ENCODE data around the gene KCNH8.

The KCNH8 gene

DNA sequence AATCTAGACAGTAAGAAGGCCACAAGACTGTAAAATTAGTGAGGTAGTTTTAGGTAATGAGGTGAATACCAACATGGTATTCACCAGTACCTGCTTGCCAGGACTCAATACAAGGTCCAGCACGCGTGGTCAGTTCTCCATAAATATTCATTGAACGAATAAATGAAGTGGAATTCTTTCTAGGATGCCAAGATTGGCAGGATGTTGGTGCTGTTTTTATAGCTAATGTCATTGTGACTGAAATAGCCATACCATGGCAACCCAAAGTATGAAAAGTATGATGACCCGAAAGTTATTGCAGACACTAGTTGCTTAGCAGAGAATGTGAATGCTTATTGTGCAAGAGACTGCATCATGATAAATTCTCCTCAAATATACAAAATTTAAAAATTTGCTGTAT lies 307.2 kb downstream of the KCNH8 start:
- Histone ChIP-seq H3K4me1 (ENCODE audit: control insufficient read depth, insufficient read depth, low read length) (no peaks in the 10 kb centered on the region), H3K4me3 (ENCODE audit: insufficient read depth, low read depth, low read length) (no peak overlapping the region), H3K27me3 (ENCODE audit: control insufficient read depth, insufficient read depth, low read length, poor library complexity, severe bottlenecking) (no peaks in the 10 kb centered on the region), H3K27ac (ENCODE audit: insufficient read depth, low read depth, low read length, poor library complexity, severe bottlenecking) (no peak overlapping the region), H3K36me3 (ENCODE audit: control insufficient read depth, insufficient read depth, low read length) (no peaks in the 10 kb centered on the region), H3K9me3 (ENCODE audit: control insufficient read depth, low read length) (no peaks in the 10 kb centered on the region)
- 92 to 100% methylated on average over 4 of the region's 4 CpGs for WGBS, 2 experiments

DNA sequence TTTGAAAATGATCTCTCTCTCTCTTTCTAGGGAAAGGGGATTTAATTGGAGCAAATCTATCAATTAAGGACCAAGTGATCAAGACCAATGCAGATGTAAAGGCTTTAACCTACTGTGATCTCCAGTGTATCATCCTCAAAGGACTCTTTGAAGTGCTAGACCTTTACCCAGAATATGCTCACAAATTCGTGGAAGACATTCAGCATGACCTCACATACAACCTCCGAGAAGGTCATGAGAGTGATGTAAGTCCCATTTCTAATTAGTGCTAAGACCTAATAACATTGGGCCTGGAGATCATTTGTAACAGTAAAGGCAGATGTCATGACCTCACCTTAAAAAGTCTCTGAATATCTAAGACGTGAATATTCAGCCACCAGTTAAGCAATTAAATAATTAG lies 308.4 kb downstream of the KCNH8 start:
- Histone ChIP-seq H3K27ac (ENCODE audit: insufficient read depth, low read depth, low read length, poor library complexity, severe bottlenecking) (no peak overlapping the region), H3K27me3 (ENCODE audit: control insufficient read depth, insufficient read depth, low read length, poor library complexity, severe bottlenecking) (no peaks in the 10 kb centered on the region), H3K4me3 (ENCODE audit: insufficient read depth, low read depth, low read length) (no peak overlapping the region), H3K9me3 (ENCODE audit: control insufficient read depth, low read length) (no peaks in the 10 kb centered on the region), H3K36me3 (ENCODE audit: control insufficient read depth, insufficient read depth, low read length) (no peaks in the 10 kb centered on the region), H3K4me1 (ENCODE audit: control insufficient read depth, insufficient read depth, low read length) (no peaks in the 10 kb centered on the region)
- WGBS, 2 experiments, result 84 to 88% methylated on average over 3 of the region's 3 CpGs

DNA sequence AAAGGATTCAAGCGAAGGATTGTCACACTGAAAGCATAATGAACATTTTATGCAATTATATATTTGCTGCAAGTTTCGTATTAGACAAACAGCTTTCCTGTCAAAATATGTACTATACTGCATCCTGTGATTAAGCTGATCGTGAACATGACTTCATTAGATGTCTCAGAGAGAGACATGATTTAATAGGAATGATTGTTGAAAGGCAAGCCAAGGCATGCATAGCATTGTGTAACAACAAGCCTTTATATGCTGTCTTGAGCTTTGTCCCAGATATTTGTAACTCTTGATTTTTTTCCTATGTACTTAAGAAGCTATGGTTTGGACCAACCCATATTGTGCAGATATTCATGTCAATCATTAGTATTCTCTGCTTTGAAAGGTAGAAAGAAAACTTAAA lies 309.1 kb downstream of the KCNH8 start:
- no peaks in the 10 kb centered on the region for H3K9me3 ChIP-seq (ENCODE audit: control insufficient read depth, low read length)
- no peak overlapping the region for H3K4me3 ChIP-seq (ENCODE audit: insufficient read depth, low read depth, low read length)
- no peaks in the 10 kb centered on the region for H3K27me3 ChIP-seq (ENCODE audit: control insufficient read depth, insufficient read depth, low read length, poor library complexity, severe bottlenecking)
- no peak overlapping the region for H3K27ac ChIP-seq (ENCODE audit: insufficient read depth, low read depth, low read length, poor library complexity, severe bottlenecking)
- no peaks in the 10 kb centered on the region for H3K36me3 ChIP-seq (ENCODE audit: control insufficient read depth, insufficient read depth, low read length)
- no peaks in the 10 kb centered on the region for H3K4me1 ChIP-seq (ENCODE audit: control insufficient read depth, insufficient read depth, low read length)
- 89 to 100% methylated on average over 2 to 3 of the region's 3 CpGs for WGBS, 2 experiments

DNA sequence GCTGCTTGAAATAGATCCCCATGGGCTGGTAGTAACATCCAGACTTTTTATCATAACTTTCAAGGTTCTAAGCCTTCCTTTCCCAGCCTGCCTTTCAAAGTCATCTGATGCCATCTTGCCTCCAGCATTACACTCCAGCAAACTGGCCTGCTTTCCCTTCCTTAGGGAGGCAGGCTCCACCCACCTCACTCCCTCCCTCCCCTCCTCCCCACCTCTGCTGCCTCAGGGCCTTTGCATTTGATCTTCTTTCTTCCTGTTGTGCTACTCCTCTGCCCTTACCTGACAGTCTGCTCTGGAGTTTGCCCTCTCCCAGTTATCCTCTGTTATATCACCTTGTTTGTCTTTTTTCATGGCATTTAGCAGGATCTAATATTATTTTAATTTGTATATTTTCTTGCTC lies 319.5 kb downstream of the KCNH8 start:
- Histone ChIP-seq H3K27ac (ENCODE audit: insufficient read depth, low read depth, low read length, poor library complexity, severe bottlenecking) (no peak overlapping the region), H3K9me3 (ENCODE audit: control insufficient read depth, low read length) (no peaks in the 10 kb centered on the region), H3K27me3 (ENCODE audit: control insufficient read depth, insufficient read depth, low read length, poor library complexity, severe bottlenecking) (no peaks in the 10 kb centered on the region), H3K36me3 (ENCODE audit: control insufficient read depth, insufficient read depth, low read length) (no peaks in the 10 kb centered on the region), H3K4me3 (ENCODE audit: insufficient read depth, low read depth, low read length) (no peak overlapping the region), H3K4me1 (ENCODE audit: control insufficient read depth, insufficient read depth, low read length) (no peaks in the 10 kb centered on the region)

DNA sequence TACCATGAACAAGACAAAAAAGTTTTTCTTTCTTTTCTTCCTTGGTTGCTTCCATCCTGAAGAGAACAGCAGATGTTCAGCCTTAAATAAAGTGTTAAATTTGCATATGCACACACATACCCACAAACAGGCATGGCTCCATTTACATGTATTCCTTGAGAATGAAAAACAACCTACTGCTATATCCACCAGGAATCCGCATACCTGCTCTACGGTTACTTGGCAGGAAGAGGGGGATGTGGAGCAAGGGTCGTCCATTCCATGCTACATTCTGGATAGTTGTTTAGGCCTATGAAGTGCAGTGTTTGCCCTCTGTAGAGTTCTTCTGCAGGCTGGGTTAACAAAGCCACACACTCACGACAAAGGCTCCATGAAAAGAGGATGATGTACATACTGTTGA lies 322.8 kb downstream of the KCNH8 start:
- Histone ChIP-seq H3K4me3 (ENCODE audit: insufficient read depth, low read depth, low read length) (no peak overlapping the region), H3K36me3 (ENCODE audit: control insufficient read depth, insufficient read depth, low read length) (no peaks in the 10 kb centered on the region), H3K9me3 (ENCODE audit: control insufficient read depth, low read length) (no peaks in the 10 kb centered on the region), H3K4me1 (ENCODE audit: control insufficient read depth, insufficient read depth, low read length) (peaks cover 19% of the 10 kb centered on the region), H3K27me3 (ENCODE audit: control insufficient read depth, insufficient read depth, low read length, poor library complexity, severe bottlenecking) (no peaks in the 10 kb centered on the region), H3K27ac (ENCODE audit: insufficient read depth, low read depth, low read length, poor library complexity, severe bottlenecking) (no peak overlapping the region)
- 79 to 95% methylated on average over 4 of the region's 4 CpGs for WGBS, 2 experiments

DNA sequence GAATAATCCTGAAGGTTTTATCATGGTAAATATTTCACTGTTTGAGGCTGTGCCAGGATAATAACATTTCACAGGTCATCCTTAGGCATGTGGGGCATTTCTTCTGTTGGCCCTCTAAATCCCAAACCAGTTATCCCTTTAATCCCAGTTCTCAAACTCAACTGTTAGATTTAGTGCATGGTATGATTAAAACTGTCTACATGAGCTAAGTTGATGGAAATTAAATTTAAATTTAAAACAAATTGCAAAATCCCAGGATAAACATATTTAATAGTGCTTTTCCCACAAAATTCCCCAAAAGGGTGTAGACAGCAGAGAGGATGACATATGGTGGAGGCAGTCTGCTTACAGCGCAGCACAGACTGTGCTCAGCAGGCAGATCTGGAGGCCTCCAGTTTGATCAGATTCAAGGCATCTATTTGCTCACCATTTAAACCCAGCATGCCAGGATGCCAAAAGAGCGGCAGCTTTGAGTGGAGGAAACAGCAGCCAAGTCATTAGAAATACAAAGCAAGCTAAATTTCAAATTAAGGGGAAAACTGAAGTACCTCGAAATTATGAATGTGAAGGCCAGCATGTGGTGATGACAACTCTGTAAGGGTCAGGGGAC lies 325.8 kb downstream of the KCNH8 start:
- H3K36me3 ChIP-seq (ENCODE audit: control insufficient read depth, insufficient read depth, low read length), result no peaks in the 10 kb centered on the region
- no peak overlapping the region for H3K27ac ChIP-seq (ENCODE audit: insufficient read depth, low read depth, low read length, poor library complexity, severe bottlenecking)
- WGBS, 2 experiments, result 35 to 39% methylated on average over 3 of the region's 3 CpGs
- H3K4me3 ChIP-seq (ENCODE audit: insufficient read depth, low read depth, low read length), result no peak overlapping the region
- H3K4me1 ChIP-seq (ENCODE audit: control insufficient read depth, insufficient read depth, low read length), result peaks cover 29% of the 10 kb centered on the region
- H3K27me3 ChIP-seq (ENCODE audit: control insufficient read depth, insufficient read depth, low read length, poor library complexity, severe bottlenecking), result no peaks in the 10 kb centered on the region
- H3K9me3 ChIP-seq (ENCODE audit: control insufficient read depth, low read length), result no peaks in the 10 kb centered on the region

DNA sequence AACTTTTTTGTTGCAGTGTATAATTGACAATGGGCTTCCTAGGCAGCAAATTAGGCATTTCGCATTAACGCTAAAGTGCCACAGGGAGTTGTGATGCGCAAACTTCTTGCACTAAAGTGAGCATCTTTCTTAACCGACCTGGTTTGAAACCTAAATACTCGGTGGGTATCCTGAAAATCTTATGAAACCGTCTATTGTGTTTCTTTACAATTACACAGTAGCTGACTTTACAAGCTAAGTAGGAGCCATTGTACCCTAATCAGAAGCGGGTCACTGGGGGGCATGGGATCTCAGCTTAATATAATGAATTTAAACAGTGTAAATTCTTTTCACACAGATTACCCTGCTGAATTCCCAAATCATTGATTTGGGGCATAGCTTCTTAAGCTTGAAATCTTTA lies 328.0 kb downstream of the KCNH8 start:
- Histone ChIP-seq H3K4me3 (ENCODE audit: insufficient read depth, low read depth, low read length) (no peak overlapping the region), H3K4me1 (ENCODE audit: control insufficient read depth, insufficient read depth, low read length) (peaks cover 29% of the 10 kb centered on the region), H3K36me3 (ENCODE audit: control insufficient read depth, insufficient read depth, low read length) (no peaks in the 10 kb centered on the region), H3K27ac (ENCODE audit: insufficient read depth, low read depth, low read length, poor library complexity, severe bottlenecking) (peak overlapping the region; percentile 81), H3K27me3 (ENCODE audit: control insufficient read depth, insufficient read depth, low read length, poor library complexity, severe bottlenecking) (no peaks in the 10 kb centered on the region), H3K9me3 (ENCODE audit: control insufficient read depth, low read length) (no peaks in the 10 kb centered on the region)
- WGBS, 2 experiments, result 30 to 35% methylated on average over 6 to 7 of the region's 7 CpGs

DNA sequence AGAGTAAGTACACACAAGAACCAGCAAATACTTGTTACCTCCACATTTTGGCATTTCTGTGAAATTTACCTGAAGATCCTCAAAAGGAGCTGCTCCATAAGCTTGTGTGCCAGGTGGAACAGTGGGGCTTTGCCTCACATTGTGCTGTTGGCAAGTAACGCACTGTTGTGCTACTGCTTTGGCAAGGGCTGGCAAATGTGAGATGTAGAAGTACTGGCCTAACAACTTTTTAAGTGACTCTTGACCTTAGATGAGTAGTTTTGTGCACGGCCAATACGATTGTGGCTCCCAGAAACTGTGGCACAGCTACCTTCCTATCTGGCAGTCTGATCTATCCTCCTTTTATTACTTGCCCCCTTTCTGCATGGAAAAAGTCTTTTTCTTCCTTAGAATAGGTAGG lies 337.0 kb downstream of the KCNH8 start:
- WGBS, 2 experiments, result 97 to 100% methylated on average over 3 of the region's 3 CpGs
- Histone ChIP-seq H3K27ac (ENCODE audit: insufficient read depth, low read depth, low read length, poor library complexity, severe bottlenecking) (no peak overlapping the region), H3K9me3 (ENCODE audit: control insufficient read depth, low read length) (no peaks in the 10 kb centered on the region), H3K4me3 (ENCODE audit: insufficient read depth, low read depth, low read length) (no peak overlapping the region), H3K36me3 (ENCODE audit: control insufficient read depth, insufficient read depth, low read length) (no peaks in the 10 kb centered on the region), H3K27me3 (ENCODE audit: control insufficient read depth, insufficient read depth, low read length, poor library complexity, severe bottlenecking) (no peaks in the 10 kb centered on the region), H3K4me1 (ENCODE audit: control insufficient read depth, insufficient read depth, low read length) (no peaks in the 10 kb centered on the region)

DNA sequence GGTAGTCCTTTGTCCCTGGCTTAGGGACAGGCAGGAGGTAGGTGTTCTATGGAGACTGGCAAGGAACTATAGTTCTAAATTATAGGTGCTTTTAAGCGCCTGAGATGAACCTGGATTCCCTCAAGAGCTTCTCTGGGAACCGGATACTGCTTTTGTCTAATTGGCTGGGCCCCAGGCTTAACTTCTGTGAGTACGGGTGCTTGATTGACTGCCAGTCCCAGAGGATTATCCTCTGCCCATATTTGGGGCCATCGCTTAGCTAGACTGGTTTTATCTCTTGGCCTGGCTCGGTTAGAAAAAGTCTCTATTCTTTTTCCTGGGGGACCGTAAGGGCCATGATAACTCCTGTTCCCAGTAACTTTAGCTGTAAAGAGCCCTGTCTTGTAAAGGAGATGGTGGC lies 339.1 kb downstream of the KCNH8 start:
- no peak overlapping the region for H3K27ac ChIP-seq (ENCODE audit: insufficient read depth, low read depth, low read length, poor library complexity, severe bottlenecking)
- no peaks in the 10 kb centered on the region for H3K27me3 ChIP-seq (ENCODE audit: control insufficient read depth, insufficient read depth, low read length, poor library complexity, severe bottlenecking)
- no peaks in the 10 kb centered on the region for H3K36me3 ChIP-seq (ENCODE audit: control insufficient read depth, insufficient read depth, low read length)
- H3K9me3 ChIP-seq (ENCODE audit: control insufficient read depth, low read length), result no peaks in the 10 kb centered on the region
- 91 to 94% methylated on average over 6 of the region's 6 CpGs for WGBS, 2 experiments
- H3K4me1 ChIP-seq (ENCODE audit: control insufficient read depth, insufficient read depth, low read length), result no peaks in the 10 kb centered on the region
- no peak overlapping the region for H3K4me3 ChIP-seq (ENCODE audit: insufficient read depth, low read depth, low read length)

DNA sequence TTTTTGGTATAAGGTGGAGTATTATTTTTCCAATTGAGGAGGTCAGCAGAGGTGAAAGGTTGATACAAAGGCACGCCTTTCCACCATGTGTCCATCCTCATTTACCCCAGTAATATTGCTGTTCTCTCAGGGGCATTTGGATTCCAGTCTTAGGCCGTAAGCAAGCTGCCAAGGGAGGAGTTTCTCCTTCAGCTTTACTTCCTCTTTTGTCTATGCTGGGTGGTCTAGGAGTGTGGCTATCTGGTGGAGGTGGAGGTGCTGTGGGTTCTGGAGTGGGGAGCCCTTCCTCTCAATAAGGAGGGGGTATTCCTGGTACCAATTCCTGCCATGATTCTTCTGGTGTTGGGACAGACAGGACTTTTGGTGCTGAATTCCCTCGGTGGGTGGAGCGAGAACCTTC lies 340.6 kb downstream of the KCNH8 start:
- Histone ChIP-seq H3K36me3 (ENCODE audit: control insufficient read depth, insufficient read depth, low read length) (no peaks in the 10 kb centered on the region), H3K4me1 (ENCODE audit: control insufficient read depth, insufficient read depth, low read length) (no peaks in the 10 kb centered on the region), H3K27me3 (ENCODE audit: control insufficient read depth, insufficient read depth, low read length, poor library complexity, severe bottlenecking) (no peaks in the 10 kb centered on the region), H3K4me3 (ENCODE audit: insufficient read depth, low read depth, low read length) (no peak overlapping the region), H3K9me3 (ENCODE audit: control insufficient read depth, low read length) (no peaks in the 10 kb centered on the region), H3K27ac (ENCODE audit: insufficient read depth, low read depth, low read length, poor library complexity, severe bottlenecking) (no peak overlapping the region)
- WGBS, 2 experiments, result 91 to 96% methylated on average over 4 of the region's 4 CpGs

DNA sequence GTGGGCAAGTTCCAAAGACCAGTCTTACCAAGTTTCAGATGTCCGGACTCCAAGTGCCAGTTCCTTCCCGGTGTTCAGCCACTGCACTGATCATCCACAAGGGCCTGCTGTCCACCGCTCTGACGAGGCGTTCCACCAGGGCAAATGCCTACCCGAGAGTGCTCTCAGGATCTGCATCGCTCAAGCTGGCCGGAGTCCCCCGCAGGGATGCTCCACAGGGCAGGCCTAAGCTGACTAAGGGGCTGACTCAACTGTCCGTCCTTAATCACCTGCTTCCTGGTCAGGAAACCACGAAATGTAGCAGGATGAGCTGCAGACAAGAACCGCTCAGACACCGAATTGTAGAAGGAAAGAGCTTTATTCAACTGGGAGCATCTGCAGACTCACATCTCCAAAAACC lies 341.6 kb downstream of the KCNH8 start:
- Histone ChIP-seq H3K27me3 (ENCODE audit: control insufficient read depth, insufficient read depth, low read length, poor library complexity, severe bottlenecking) (no peaks in the 10 kb centered on the region), H3K4me1 (ENCODE audit: control insufficient read depth, insufficient read depth, low read length) (no peaks in the 10 kb centered on the region), H3K36me3 (ENCODE audit: control insufficient read depth, insufficient read depth, low read length) (no peaks in the 10 kb centered on the region), H3K9me3 (ENCODE audit: control insufficient read depth, low read length) (no peaks in the 10 kb centered on the region), H3K27ac (ENCODE audit: insufficient read depth, low read depth, low read length, poor library complexity, severe bottlenecking) (no peak overlapping the region), H3K4me3 (ENCODE audit: insufficient read depth, low read depth, low read length) (no peak overlapping the region)
- 94% methylated on average over 13 of the region's 13 CpGs for WGBS, 2 experiments

Measured in ectodermal cell (in vitro differentiated cells).